Spleen (tissue), 11 donors: Measurements from ENCODE around the gene AMBRA1. TPM values are rescaled to one million over a fixed set of nuclear protein-coding genes. Genes with fewer than 3 reads are reported as not detected.
A peak's percentile ranks its signal among the peaks of the same experiment; 100 is the strongest.

Source experiments
- DNase-seq: peaks from one replicate; pipeline ENCODE4 v3.0.0-alpha.2; 2020
- H3K27ac ChIP-seq, 8 donors: fragments of 200-600 bp; sonication (generic) in 7 of 8; 1 replicate in 4 of 8; 2 replicates in 4 of 8; pipeline versions ENCODE4 v1.5.0 to v1.8.0; 2016 to 2021; ENCODE audit warnings: inconsistent platforms in 4 of 8, mild to moderate bottlenecking in 4 of 8, moderate library complexity in 1 of 8
- H3K27me3 ChIP-seq, 7 donors: fragments of 200-600 bp; sonication (generic) in 6 of 7; replicated peaks in 1 of 7; 1 replicate in 4 of 7; 2 replicates in 3 of 7; pipeline versions ENCODE4 v1.5.0 to v1.8.0; 2016 to 2021; ENCODE audit warnings: inconsistent platforms in 3 of 7, mild to moderate bottlenecking in 1 of 7
- H3K36me3 ChIP-seq, 6 donors: fragments of 200-600 bp; sonication (generic) in 5 of 6; 1 replicate in 4 of 6; 2 replicates in 2 of 6; pipeline versions ENCODE4 v1.5.0 to v1.8.0; 2016 to 2021; ENCODE audit warnings: inconsistent platforms in 2 of 6
- H3K4me1 ChIP-seq, 6 donors: fragments of 200-600 bp; sonication (generic) in 5 of 6; 1 replicate in 3 of 6; 2 replicates in 3 of 6; pipeline versions ENCODE4 v1.5.0 to v1.8.0; 2016 to 2021; ENCODE audit warnings: inconsistent platforms in 3 of 6
- H3K4me3 ChIP-seq, 8 donors: fragments of 200-600 bp; sonication (generic) in 7 of 8; 1 replicate in 4 of 8; 2 replicates in 4 of 8; pipeline versions ENCODE4 v1.5.0 to v1.8.0; 2016 to 2021; ENCODE audit warnings: inconsistent platforms in 4 of 8, mild to moderate bottlenecking in 4 of 8, moderate library complexity in 2 of 8
- H3K9me3 ChIP-seq, 8 donors: fragments of 200-600 bp; sonication (generic) in 7 of 8; 1 replicate in 4 of 8; 2 replicates in 4 of 8; pipeline versions ENCODE4 v1.5.0 to v1.8.0; 2016 to 2021; ENCODE audit warnings: inconsistent platforms in 4 of 8
- CTCF ChIP-seq, 11 experiments: fragments of 200-600 bp in 7 of 11; fragments of 450-650 bp in 4 of 11; sonication (generic) in 4 of 11; IDR thresholded peaks in 8 of 11; conservative IDR thresholded peaks in 3 of 11; 1 replicate in 7 of 11; 2 replicates in 4 of 11; pipeline versions ENCODE4 v1.4.0 to v1.8.0; 2016 to 2021; ENCODE audit warnings: antibody characterized with exemption in 11 of 11, inconsistent platforms in 4 of 11, mild to moderate bottlenecking in 1 of 11
- POLR2A ChIP-seq, 3 donors: fragments of 450-650 bp; IDR thresholded peaks; one replicate each; pipeline ENCODE4 v1.5.1; 2017; ENCODE audit warnings: antibody characterized with exemption in 3 of 3, mild to moderate bottlenecking in 1 of 3
- POLR2AphosphoS5 ChIP-seq, 3 donors: sonication (generic); formaldehyde crosslinking; IDR thresholded peaks; one replicate each; pipeline ENCODE4 v1.5.1; 2017; ENCODE audit warnings: antibody characterized with exemption in 3 of 3
- WGBS, 5 donors: extraction: QIAGEN DNeasy Blood & Tissue Kit in 3 of 5; methylation state at CpG; one replicate each; pipeline versions ENCODE4 v1.1.5 to v1.1.7; 2013 to 2018; 5-methylcytosine and 5-hydroxymethylcytosine counted together
- intact Hi-C: fragments of 100-400 bp; cut with DNase I; formaldehyde crosslinking; loops from one replicate; pipeline ENCODE4 v1.15.0; 2023; ENCODE audit warnings: low total_unique reads
- polyA plus RNA-seq, 3 donors: library from polyadenylated mRNA; stranded (reverse); fragments of 200-250 nt; gene quantifications; one replicate each; pipeline ENCODE4 v1.2.1, GENCODE V29; 2013
- total RNA-seq, 7 donors: library from RNA; depleted of rRNA in 3 of 7; stranded (reverse); fragments of >200 nt in 3 of 7; fragmentation: NEBNext Ultra II Directional in 4 of 7; extraction: Animal tissue kit (Norgen Biotek cat#: 25700) in 4 of 7; gene quantifications; one replicate each; pipeline versions ENCODE4 v1.1.0 to v1.2.1, GENCODE V29; 2016 to 2021
- donor health status: healthy with polysubstance abuse.
- donor health status: DM: no; HTN: no; CAD: no; lungs with moderate emphysema.
- donor health status: DM: no; HTN: no; CAD: no.
- donor health status: Bipolar disorder and iron deficiency.
- donor health status: healthy.
- donor health status: DM: no; HTN: no; CAD: no.
- donor health status: DM: yes; HTN: yes; CAD: no.

AMBRA1 gene
- total and polyA plus RNA-seq, 10 donors: 3.6 to 54.6 (median 37.7) TPM

- WGBS, 5 donors: 3 to 8% (median 3%) methylated on average over 21 to 80 of the region's 80 CpGs
Observed at GRCh38 chr11:46389450-46390330, 204.1 kb downstream of the AMBRA1 start.

GRCh38 chr11:46388619-46389449 lies 205.0 kb downstream of the AMBRA1 start:
- WGBS, 5 donors: 12 to 29% (median 15%) methylated on average over 7 to 21 of the region's 21 CpGs

More at GRCh38 chr11:46389450-46390330, 204.1 kb downstream of the AMBRA1 start:
- Histone ChIP-seq H3K9me3 (no peaks in the 10 kb centered on the region), H3K4me3 (peak overlapping the region; percentile 18 to 67 (median 46)), H3K4me1 (peaks cover 25 to 74% (median 51%) of the 10 kb centered on the region in 6 donors), H3K36me3 (peaks cover 0 to 9% (median 0%) of the 10 kb centered on the region in 6 donors), H3K27me3 (peaks cover 11 to 91% (median 65%) of the 10 kb centered on the region in 7 donors), H3K27ac (peak overlapping the region in 4 of 8 donors; percentile 6 to 74 (median 66))
- intact Hi-C loops: loop anchor here (5.0 to 10.0 kb wide), 2 partner anchors 143 to 205 kb away; partner anchors contain the start of gene AMBRA1
- DNase-seq: peak; percentile 90
- TF ChIP-seq CTCF (IDR thresholded peaks at IDR 0.05 in 8 of 11, conservative IDR thresholded peaks at IDR 0.05 in 3 of 11) (peak; percentile 18 to 87 (median 70)), POLR2AphosphoS5 (IDR thresholded peaks at IDR 0.05) (peak in 2 of 3 donors; percentile 52 to 71), POLR2A (IDR thresholded peaks at IDR 0.05) (no peak)

GRCh38 chr11:46387919-46388618 lies 205.8 kb downstream of the AMBRA1 start:
- H3K4me1 ChIP-seq: peaks cover 25 to 81% (median 50%) of the 10 kb centered on the region in 6 donors
- WGBS, 5 donors: 3 to 7% (median 7%) methylated on average over 19 to 24 of the region's 24 CpGs
- no peaks in the 10 kb centered on the region for H3K9me3 ChIP-seq
- peak; percentile 76 for DNase-seq
- no peak overlapping the region for H3K4me3 ChIP-seq
- TF ChIP-seq CTCF (IDR thresholded peaks at IDR 0.05 in 8 of 11, conservative IDR thresholded peaks at IDR 0.05 in 3 of 11): no peak
- peak in 2 of 3 donors; percentile 45 to 59 for TF ChIP-seq POLR2AphosphoS5 (IDR thresholded peaks at IDR 0.05)
- peaks cover 11 to 100% (median 65%) of the 10 kb centered on the region in 7 donors for H3K27me3 ChIP-seq
- H3K27ac ChIP-seq: peak overlapping the region in 3 of 8 donors; percentile 11 to 28 (median 27)
- H3K36me3 ChIP-seq: peaks cover 0 to 9% (median 0%) of the 10 kb centered on the region in 6 donors
- intact Hi-C loops: loop anchor here (5.0 to 10.0 kb wide), 2 partner anchors 144 to 207 kb away; partner anchors contain the start of gene AMBRA1

More at GRCh38 chr11:46388619-46389449, 205.0 kb downstream of the AMBRA1 start:
- Histone ChIP-seq H3K36me3 (peaks cover 0 to 9% (median 0%) of the 10 kb centered on the region in 6 donors), H3K4me3 (peak overlapping the region in 7 of 8 donors; percentile 33 to 67 (median 48)), H3K27me3 (peaks cover 11 to 99% (median 65%) of the 10 kb centered on the region in 7 donors), H3K9me3 (no peaks in the 10 kb centered on the region), H3K27ac (peak overlapping the region in 3 of 8 donors; percentile 27 to 74 (median 28)), H3K4me1 (peaks cover 25 to 81% (median 51%) of the 10 kb centered on the region in 6 donors)
- intact Hi-C loops: loop anchor here (5.0 to 10.0 kb wide), 2 partner anchors 143 to 206 kb away; partner anchors contain the start of gene AMBRA1
- TF ChIP-seq POLR2A (IDR thresholded peaks at IDR 0.05): no peak
- DNase-seq: no peak
